NCI-H2196 (cell line): ENCODE measurements around the gene GALNT12.

Experiments used
- DNase-seq: peaks from one replicate; lab custom pipeline; 2025; ENCODE audit not compliant: unreplicated experiment; lab: John Stamatoyannopoulos, UW

The GALNT12 gene

DNA sequence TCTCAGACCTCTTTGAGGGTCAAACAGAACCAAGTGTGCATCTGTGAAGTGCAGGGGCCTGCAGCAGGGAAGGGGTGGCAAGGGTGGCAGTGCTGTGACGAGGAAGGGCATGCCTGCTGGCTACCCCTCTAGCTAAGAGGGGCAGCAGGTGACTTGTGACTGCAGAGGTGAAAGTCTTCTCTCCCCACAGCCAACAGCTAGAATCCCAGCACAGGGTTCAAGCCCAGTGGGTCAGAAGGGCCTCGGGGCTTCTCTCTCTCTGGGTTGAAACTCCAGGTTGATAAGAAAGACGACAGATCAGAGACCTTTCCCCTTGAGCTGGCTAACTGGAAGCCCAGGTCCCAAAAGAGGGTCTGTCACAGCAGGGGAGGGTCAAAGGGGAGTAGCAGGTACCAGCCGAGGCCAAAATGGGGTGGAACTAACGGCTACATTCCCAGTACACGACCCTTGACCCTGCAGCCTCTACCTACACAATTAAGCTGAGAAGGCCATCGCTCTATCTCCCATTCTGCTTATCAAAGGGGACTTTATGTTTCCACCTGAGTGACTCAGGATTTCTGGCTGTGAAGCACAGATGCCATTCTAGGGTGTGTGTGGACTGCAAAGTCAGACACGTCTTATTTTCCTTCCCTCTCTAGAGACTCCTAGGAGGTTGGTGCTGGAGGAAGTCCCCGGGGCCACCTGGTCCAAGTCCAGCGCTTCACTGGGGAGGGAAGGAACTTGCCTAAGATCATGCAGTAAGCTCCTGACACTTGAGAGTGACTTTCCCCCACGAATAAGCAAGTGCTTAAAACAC, 25.7 kb upstream of the GALNT12 start:
- no peak for DNase-seq

GRCh38 chr9:98783518-98784226, 23.8 kb upstream of the GALNT12 start:
- DNase-seq, result no peak

- no peak for DNase-seq
Measured at GRCh38 chr9:98784831-98785806, 22.4 kb upstream of the GALNT12 start.

DNA sequence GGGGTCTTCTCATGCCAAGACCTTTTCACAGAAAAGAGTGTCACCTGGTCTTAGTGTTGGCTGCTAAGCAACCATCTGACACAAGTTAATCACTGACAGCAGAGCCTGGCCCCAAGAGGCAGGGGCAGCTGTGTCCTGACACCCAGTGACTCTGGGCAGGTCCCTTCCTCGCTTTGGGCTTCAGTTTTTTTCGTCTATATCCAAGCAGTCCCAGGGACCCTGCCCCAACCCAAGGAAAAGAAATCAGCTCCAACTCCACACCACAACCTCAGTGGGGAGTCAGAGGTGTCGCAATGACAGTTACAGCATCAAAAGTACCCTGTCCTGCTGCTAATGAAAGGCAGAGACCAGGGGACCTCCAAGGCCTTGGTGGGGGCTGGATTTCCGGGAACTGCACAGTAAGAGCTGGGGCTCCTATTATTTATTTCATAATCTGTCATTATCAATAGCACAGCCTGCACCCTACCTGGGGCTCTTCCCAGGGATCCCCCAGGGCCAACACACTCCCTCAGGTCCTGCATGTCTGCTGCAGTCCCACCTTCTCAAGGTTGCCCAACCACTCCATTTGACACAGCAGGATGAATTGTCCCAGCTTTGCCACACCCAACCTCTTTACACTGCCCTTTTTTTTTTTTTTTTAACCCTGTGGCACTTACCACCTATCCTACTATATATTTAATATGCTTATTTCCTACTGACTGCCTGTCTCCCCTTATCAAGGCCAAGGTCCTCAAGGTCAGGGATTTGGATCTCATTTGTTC, 20.5 kb upstream of the GALNT12 start:
- DNase-seq, result no peak

- no peak for DNase-seq
Measured at GRCh38 chr9:98787766-98788335, 19.6 kb upstream of the GALNT12 start.

- no peak for DNase-seq
Measured at GRCh38 chr9:98789483-98790133, 17.9 kb upstream of the GALNT12 start.

GRCh38 chr9:98790134-98790841, 17.2 kb upstream of the GALNT12 start:
- no peak for DNase-seq

- DNase-seq, result peak; percentile 43
Measured at GRCh38 chr9:98790842-98791607, 16.4 kb upstream of the GALNT12 start.

DNA sequence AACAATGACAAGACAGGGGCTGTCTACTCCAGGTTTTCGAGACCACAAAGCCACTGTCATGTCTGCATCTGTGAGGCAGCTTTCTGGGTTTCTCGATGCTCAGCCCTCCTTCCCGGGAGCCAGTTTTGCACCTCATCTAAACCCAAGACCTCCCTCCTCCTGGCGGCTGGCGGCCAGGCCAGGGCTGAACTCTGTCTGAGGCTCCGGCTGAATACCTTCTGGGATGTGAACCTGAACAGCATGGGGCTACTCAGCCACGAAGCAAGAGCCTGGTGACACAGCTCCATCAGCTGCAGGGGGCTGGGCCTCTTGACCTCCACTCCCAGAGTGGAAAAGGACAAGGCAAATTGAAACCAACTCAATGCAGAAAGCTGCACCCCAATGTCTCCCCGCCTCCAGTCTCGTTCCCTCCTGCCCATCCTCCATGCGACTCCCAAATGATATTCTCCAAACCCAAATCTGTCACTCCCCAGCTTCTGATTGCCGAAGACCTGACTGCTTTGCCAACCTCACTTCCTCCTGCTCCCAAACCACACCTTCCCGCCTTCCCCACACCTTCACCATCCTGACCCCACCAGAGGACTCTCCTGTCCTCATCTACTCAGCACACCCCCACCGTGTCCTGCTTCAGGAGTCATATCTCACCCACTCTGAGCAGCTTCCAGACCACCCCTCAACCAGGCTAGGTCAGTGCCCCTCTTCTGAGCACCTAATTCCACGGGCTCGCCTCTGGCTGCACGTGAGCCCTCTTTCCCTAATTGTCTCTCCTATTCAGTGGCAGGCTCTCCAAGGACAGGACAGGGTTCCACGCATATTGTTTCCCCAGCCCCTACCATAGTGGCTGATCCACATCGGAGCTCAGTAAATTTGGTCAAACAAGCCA, 15.6 kb upstream of the GALNT12 start:
- DNase-seq, result no peak

DNA sequence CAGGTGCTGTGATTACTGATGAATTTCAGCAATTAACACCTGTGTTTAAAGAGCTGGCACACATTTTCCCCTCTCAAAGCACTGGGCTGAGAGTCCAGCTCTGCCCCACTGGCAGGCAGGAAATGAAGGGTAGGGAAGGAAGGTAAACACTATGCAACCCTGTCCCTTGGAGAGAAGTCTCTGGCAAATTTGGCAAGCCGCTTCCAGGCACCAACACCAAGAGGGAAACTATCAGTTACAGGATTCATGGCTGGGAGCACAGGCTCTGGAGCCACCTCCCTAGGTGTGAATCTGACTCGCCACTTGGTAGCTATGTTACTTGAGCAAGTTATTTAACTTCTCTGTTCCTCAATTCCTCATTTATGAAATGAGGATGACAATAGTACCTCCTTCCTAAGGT, 14.4 kb upstream of the GALNT12 start:
- DNase-seq, result no peak

DNA sequence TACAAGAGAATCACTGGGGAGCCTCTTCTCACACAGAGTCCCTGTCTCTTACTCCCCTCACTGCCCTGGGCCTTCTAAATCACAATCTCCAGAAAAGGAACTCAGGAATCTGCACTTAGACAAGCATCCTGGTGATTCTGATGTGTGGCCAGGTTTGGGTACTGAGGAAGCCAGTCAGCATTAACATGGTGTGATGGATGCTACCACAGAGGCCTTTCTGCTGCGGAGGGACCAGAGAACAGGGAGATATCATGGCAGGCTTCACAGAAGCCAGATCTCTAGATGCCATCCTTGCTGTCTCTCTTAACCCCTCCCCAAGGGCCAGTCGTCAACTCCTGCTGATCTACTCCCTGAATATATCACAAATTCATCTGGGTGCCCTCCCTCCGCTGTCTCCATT, 12.7 kb upstream of the GALNT12 start:
- no peak for DNase-seq

GRCh38 chr9:98795295-98795955, 12.0 kb upstream of the GALNT12 start:
- no peak for DNase-seq

GRCh38 chr9:98795970-98796363, 11.5 kb upstream of the GALNT12 start:
- no peak for DNase-seq

- no peak for DNase-seq
Measured at GRCh38 chr9:98796364-98797101, 10.9 kb upstream of the GALNT12 start, which contains the start of gene ANKS6. Gene ANKS6 (minus strand): TSS chr9:98796555. CDS start chr9:98796491, 64 bp downstream.

- no peak for DNase-seq
Measured at GRCh38 chr9:98797491-98797890, 10.0 kb upstream of the GALNT12 start.

GRCh38 chr9:98798254-98798653, 9.2 kb upstream of the GALNT12 start:
- no peak for DNase-seq
